Measurements from ENCODE around the gene RBM43.

Gene RBM43

DNA sequence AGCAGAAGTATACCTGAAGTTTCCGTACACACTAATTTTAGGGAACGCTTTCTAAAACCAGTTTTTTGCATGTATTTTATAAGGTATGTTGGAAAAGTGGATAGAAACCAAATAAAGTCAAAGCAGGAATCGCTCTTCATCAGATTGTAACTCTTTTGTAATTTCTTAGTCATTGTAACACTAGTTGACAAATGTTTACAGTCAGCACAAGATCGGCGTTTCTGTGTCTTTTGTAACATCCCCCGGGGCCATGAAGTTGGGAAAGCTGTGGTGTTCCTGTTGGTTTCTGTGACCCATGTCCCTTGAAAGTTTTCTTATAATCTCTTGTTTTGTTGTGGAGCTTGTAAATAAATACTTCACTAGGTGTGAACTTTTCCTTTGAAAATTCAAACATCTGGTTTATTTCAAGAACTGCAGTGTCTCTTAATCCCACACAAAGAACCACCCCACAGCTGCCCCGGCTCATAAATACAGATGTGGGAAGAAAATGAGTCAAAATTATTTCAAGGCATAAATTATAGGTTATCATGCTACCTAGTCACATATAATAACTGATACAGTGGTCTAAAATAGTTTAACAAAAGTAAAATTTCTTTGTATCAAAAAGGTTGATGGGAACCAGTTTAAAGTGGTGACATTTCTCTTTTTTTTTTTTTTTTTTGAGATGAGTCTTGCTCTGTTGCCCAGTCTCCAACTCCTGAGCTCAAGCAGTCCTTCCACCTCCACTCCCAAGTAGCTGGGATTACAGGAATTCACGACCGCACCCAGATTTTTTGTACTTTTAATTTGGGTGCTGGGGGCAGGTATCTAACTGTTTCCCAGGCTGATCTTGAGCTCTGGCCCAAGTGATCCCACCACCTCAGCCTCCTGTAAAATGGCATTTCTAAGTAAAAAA is 28.6 kb upstream of the RBM43 start:
- Mint-ChIP-seq H3K27me3 (ENCODE audit: low read depth) (peaks cover 8% of the 10 kb centered on the region), H3K27ac (peak overlapping the region; percentile 82 to 97 (median 97)), H3K4me3 (peak overlapping the region; percentile 70 to 89 (median 86)), H3K4me1 (peaks cover 11% of the 10 kb centered on the region), H3K36me3 (ENCODE audit: low read depth) (no peaks in the 10 kb centered on the region), H3K9me3 (no peaks in the 10 kb centered on the region)
- TF ChIP-seq, protein P1, sequence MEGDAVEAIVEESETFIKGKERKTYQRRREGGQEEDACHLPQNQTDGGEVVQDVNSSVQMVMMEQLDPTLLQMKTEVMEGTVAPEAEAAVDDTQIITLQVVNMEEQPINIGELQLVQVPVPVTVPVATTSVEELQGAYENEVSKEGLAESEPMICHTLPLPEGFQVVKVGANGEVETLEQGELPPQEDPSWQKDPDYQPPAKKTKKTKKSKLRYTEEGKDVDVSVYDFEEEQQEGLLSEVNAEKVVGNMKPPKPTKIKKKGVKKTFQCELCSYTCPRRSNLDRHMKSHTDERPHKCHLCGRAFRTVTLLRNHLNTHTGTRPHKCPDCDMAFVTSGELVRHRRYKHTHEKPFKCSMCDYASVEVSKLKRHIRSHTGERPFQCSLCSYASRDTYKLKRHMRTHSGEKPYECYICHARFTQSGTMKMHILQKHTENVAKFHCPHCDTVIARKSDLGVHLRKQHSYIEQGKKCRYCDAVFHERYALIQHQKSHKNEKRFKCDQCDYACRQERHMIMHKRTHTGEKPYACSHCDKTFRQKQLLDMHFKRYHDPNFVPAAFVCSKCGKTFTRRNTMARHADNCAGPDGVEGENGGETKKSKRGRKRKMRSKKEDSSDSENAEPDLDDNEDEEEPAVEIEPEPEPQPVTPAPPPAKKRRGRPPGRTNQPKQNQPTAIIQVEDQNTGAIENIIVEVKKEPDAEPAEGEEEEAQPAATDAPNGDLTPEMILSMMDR (IDR thresholded peaks at IDR 0.05; ENCODE audit: unreplicated experiment in 3 of 3), result no peak

GRCh38 chr2:151287513-151288250 is 26.0 kb upstream of the RBM43 start:
- H3K27me3 Mint-ChIP-seq (ENCODE audit: low read depth), result peaks cover 8% of the 10 kb centered on the region
- no peaks in the 10 kb centered on the region for H3K9me3 Mint-ChIP-seq
- TF ChIP-seq, protein P1 (IDR thresholded peaks at IDR 0.05; ENCODE audit: unreplicated experiment in 3 of 3), result no peak
- H3K4me3 Mint-ChIP-seq, result peak overlapping the region; percentile 68 to 83 (median 77)
- H3K36me3 Mint-ChIP-seq (ENCODE audit: low read depth), result no peaks in the 10 kb centered on the region
- peaks cover 11% of the 10 kb centered on the region for H3K4me1 Mint-ChIP-seq
- peak overlapping the region; percentile 21 to 77 (median 69) for H3K27ac Mint-ChIP-seq

DNA sequence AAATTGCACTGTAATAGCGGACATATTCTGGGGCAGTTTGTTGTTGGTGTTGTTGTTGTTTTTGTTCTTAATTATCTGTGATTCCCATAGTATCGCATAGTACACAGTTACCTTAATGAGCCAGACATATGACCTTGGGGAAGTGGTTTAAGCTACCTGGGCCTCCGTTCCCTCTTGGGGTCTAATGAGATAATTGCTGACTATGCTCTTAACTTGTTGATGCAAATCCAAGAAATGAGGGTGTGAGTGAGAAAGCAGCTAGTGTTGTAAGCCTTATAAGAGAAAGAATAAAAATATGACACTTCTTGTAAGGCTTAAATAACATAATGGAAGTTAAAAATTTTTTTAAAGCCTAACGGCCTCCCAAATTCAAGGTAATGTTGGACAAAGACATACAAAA is 20.7 kb upstream of the RBM43 start:
- Mint-ChIP-seq H3K4me1 (no peaks in the 10 kb centered on the region), H3K36me3 (ENCODE audit: low read depth) (no peaks in the 10 kb centered on the region), H3K4me3 (no peak overlapping the region), H3K27ac (no peak overlapping the region), H3K27me3 (ENCODE audit: low read depth) (peaks cover 2% of the 10 kb centered on the region), H3K9me3 (no peaks in the 10 kb centered on the region)
- TF ChIP-seq, protein P1 (IDR thresholded peaks at IDR 0.05; ENCODE audit: unreplicated experiment in 3 of 3), result no peak

- H3K27ac Mint-ChIP-seq, result no peak overlapping the region
- TF ChIP-seq, protein P1 (IDR thresholded peaks at IDR 0.05; ENCODE audit: unreplicated experiment in 3 of 3), result no peak
- H3K4me1 Mint-ChIP-seq, result no peaks in the 10 kb centered on the region
- H3K36me3 Mint-ChIP-seq (ENCODE audit: low read depth), result no peaks in the 10 kb centered on the region
- no peak overlapping the region for H3K4me3 Mint-ChIP-seq
- H3K9me3 Mint-ChIP-seq, result no peaks in the 10 kb centered on the region
- H3K27me3 Mint-ChIP-seq (ENCODE audit: low read depth), result no peaks in the 10 kb centered on the region
Measured at GRCh38 chr2:151280271-151280670, 18.6 kb upstream of the RBM43 start.

DNA sequence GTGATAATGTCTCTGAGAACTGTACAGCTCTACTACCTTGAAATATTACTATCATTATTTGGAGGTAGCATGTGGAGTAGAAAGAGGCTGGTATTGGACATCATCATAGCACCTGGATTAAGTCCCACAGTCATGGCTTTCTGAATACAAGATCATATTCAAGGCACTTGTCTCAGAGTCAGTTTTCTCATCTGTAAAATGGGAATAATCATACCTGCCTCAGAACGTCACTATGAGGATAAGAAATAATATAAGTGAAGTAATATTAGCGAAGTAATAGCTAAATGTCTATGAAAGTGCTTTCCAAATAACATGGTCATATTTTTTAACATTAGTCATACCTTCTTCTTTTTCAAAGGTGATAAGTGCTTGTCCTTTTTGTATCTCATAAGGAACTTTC is 16.8 kb upstream of the RBM43 start:
- no peaks in the 10 kb centered on the region for H3K4me1 Mint-ChIP-seq
- H3K36me3 Mint-ChIP-seq (ENCODE audit: low read depth), result no peaks in the 10 kb centered on the region
- TF ChIP-seq, protein P1 (IDR thresholded peaks at IDR 0.05; ENCODE audit: unreplicated experiment in 3 of 3), result no peak
- H3K27me3 Mint-ChIP-seq (ENCODE audit: low read depth), result no peaks in the 10 kb centered on the region
- no peak overlapping the region for H3K27ac Mint-ChIP-seq
- H3K9me3 Mint-ChIP-seq, result no peaks in the 10 kb centered on the region
- no peak overlapping the region for H3K4me3 Mint-ChIP-seq

Measured in nephron (organoid).